ENCODE measurements around the gene TNIP3. TPM values are rescaled to one million over a fixed set of nuclear protein-coding genes. Genes with fewer than 3 reads are reported as not detected.

TNIP3 gene
- total and polyA plus RNA-seq, 4 donors = 1.6 to 59.2 (median 7.2) TPM

- Histone ChIP-seq H3K4me3 (no peak overlapping the region), H3K9ac (ENCODE audit: insufficient read depth in 1 of 2, low read length in 2 of 2) (no peak overlapping the region), H3K36me3 (ENCODE audit: control insufficient read depth in 4 of 4, insufficient read depth in 4 of 4, low read length in 4 of 4) (no peaks in the 10 kb centered on the region), H3K27ac (ENCODE audit: low read depth in 1 of 2, low read length in 1 of 2) (no peak overlapping the region), H3K27me3 (ENCODE audit: control insufficient read depth in 3 of 3, insufficient read depth in 3 of 3, low read length in 2 of 3) (no peaks in the 10 kb centered on the region), H3K4me1 (ENCODE audit: control insufficient read depth in 5 of 5, insufficient read depth in 5 of 5, low read length in 5 of 5) (no peaks in the 10 kb centered on the region), H3K9me3 (ENCODE audit: control insufficient read depth in 4 of 4, insufficient read depth in 3 of 4, low read length in 3 of 4) (no peaks in the 10 kb centered on the region)
- no peak for TF ChIP-seq CTCF (IDR thresholded peaks at IDR 0.05; ENCODE audit: control extremely low read depth, extremely low read depth)
- no peak for ATAC-seq (ENCODE audit: insufficient read depth, low FRiP score)
- DNase-seq = no peak
- WGBS, 2 donors = 67 to 77% methylated on average over 4 of the region's 4 CpGs
These were observed 16.1 kb downstream of the TNIP3 start for GRCh38 chr4:121148000-121148399.

GRCh38 chr4:121146530-121146929 lies 17.6 kb downstream of the TNIP3 start:
- no peak overlapping the region for H3K27ac ChIP-seq (ENCODE audit: low read depth in 1 of 2, low read length in 1 of 2)
- no peaks in the 10 kb centered on the region for H3K27me3 ChIP-seq (ENCODE audit: control insufficient read depth in 3 of 3, insufficient read depth in 3 of 3, low read length in 2 of 3)
- TF ChIP-seq CTCF (IDR thresholded peaks at IDR 0.05; ENCODE audit: control extremely low read depth, extremely low read depth) = no peak
- H3K4me1 ChIP-seq (ENCODE audit: control insufficient read depth in 5 of 5, insufficient read depth in 5 of 5, low read length in 5 of 5) = no peaks in the 10 kb centered on the region
- 56 to 69% methylated on average over 1 of the region's 1 CpG for WGBS, 2 donors
- ATAC-seq (ENCODE audit: insufficient read depth, low FRiP score) (peak; percentile 45), DNase-seq (peak in 2 of 3 donors; percentile 55 to 76)
- H3K9ac ChIP-seq (ENCODE audit: insufficient read depth in 1 of 2, low read length in 2 of 2) = no peak overlapping the region
- H3K36me3 ChIP-seq (ENCODE audit: control insufficient read depth in 4 of 4, insufficient read depth in 4 of 4, low read length in 4 of 4) = no peaks in the 10 kb centered on the region
- H3K9me3 ChIP-seq (ENCODE audit: control insufficient read depth in 4 of 4, insufficient read depth in 3 of 4, low read length in 3 of 4) = no peaks in the 10 kb centered on the region
- no peak overlapping the region for H3K4me3 ChIP-seq

GRCh38 chr4:121145430-121145829 lies 18.7 kb downstream of the TNIP3 start:
- H3K9me3 ChIP-seq (ENCODE audit: control insufficient read depth in 4 of 4, insufficient read depth in 3 of 4, low read length in 3 of 4) = no peaks in the 10 kb centered on the region
- no peak overlapping the region for H3K4me3 ChIP-seq
- DNase-seq = no peak
- H3K36me3 ChIP-seq (ENCODE audit: control insufficient read depth in 4 of 4, insufficient read depth in 4 of 4, low read length in 4 of 4) = no peaks in the 10 kb centered on the region
- TF ChIP-seq CTCF (IDR thresholded peaks at IDR 0.05; ENCODE audit: control extremely low read depth, extremely low read depth) = no peak
- no peak for ATAC-seq (ENCODE audit: insufficient read depth, low FRiP score)
- no peaks in the 10 kb centered on the region for H3K4me1 ChIP-seq (ENCODE audit: control insufficient read depth in 5 of 5, insufficient read depth in 5 of 5, low read length in 5 of 5)
- no peak overlapping the region for H3K27ac ChIP-seq (ENCODE audit: low read depth in 1 of 2, low read length in 1 of 2)
- WGBS, 2 donors = 85 to 90% methylated on average over 1 of the region's 1 CpG
- no peaks in the 10 kb centered on the region for H3K27me3 ChIP-seq (ENCODE audit: control insufficient read depth in 3 of 3, insufficient read depth in 3 of 3, low read length in 2 of 3)
- H3K9ac ChIP-seq (ENCODE audit: insufficient read depth in 1 of 2, low read length in 2 of 2) = no peak overlapping the region

- H3K4me3 ChIP-seq = no peak overlapping the region
- no peak for TF ChIP-seq CTCF (IDR thresholded peaks at IDR 0.05; ENCODE audit: control extremely low read depth, extremely low read depth)
- no peak for ATAC-seq (ENCODE audit: insufficient read depth, low FRiP score)
- H3K4me1 ChIP-seq (ENCODE audit: control insufficient read depth in 5 of 5, insufficient read depth in 5 of 5, low read length in 5 of 5) = no peaks in the 10 kb centered on the region
- no peaks in the 10 kb centered on the region for H3K9me3 ChIP-seq (ENCODE audit: control insufficient read depth in 4 of 4, insufficient read depth in 3 of 4, low read length in 3 of 4)
- no peaks in the 10 kb centered on the region for H3K27me3 ChIP-seq (ENCODE audit: control insufficient read depth in 3 of 3, insufficient read depth in 3 of 3, low read length in 2 of 3)
- no peak overlapping the region for H3K27ac ChIP-seq (ENCODE audit: low read depth in 1 of 2, low read length in 1 of 2)
- no peak for DNase-seq
- no peaks in the 10 kb centered on the region for H3K36me3 ChIP-seq (ENCODE audit: control insufficient read depth in 4 of 4, insufficient read depth in 4 of 4, low read length in 4 of 4)
- no peak overlapping the region for H3K9ac ChIP-seq (ENCODE audit: insufficient read depth in 1 of 2, low read length in 2 of 2)
- WGBS, 2 donors = 92 to 98% methylated on average over 2 of the region's 2 CpGs
These were observed 20.1 kb downstream of the TNIP3 start for GRCh38 chr4:121144021-121144420.
